GM20431 (cell line): ENCODE measurements around the gene SENP6.

Source experiments
- in situ Hi-C: fragments of 300-500 bp; cut with MseI, MboI; formaldehyde crosslinking; loops from one replicate; pipeline ENCODE4 v1.15.0; 2020; ENCODE audit warnings: low sequenced_read_pairs; ENCODE audit not compliant: unreplicated experiment

The SENP6 gene

DNA sequence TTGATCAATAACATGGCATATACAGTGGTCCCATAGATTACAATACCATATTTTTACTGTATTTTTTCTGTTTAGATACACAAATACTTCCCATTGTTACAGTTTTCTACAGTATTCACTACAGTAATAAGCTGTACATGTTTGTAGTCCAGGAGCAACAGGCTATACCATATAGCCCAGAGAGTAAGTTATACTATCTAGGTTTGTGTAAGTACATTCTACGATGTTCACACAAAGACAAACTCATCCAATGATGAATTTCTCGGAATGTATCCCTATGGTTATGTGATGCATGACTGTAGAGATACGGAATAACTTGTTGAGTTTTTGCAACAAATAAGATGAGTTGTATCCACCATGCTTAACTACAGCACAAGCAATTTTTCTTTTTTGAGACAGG lies 143.7 kb downstream of the SENP6 start:
- in situ Hi-C loops = no loop called here

DNA sequence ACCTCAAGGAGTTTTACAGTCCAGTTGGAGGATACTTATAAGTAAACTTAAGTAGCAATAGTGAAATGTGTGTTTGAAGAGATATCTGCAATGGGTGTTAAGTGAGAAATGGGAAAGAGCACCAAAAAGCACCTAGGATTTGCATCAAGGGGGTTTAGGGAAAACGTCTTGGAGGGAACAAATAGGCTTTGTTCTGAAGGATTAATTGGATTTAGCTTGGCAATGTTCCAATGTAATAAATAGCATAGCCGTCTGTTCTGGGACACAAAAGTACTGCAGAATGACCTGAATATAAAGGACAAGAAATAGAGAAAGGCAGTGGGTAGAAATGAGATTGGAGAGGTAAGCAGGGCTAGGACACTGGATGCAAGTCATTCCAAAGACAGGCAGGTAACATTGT lies 144.5 kb downstream of the SENP6 start:
- in situ Hi-C loops = no loop called here

DNA sequence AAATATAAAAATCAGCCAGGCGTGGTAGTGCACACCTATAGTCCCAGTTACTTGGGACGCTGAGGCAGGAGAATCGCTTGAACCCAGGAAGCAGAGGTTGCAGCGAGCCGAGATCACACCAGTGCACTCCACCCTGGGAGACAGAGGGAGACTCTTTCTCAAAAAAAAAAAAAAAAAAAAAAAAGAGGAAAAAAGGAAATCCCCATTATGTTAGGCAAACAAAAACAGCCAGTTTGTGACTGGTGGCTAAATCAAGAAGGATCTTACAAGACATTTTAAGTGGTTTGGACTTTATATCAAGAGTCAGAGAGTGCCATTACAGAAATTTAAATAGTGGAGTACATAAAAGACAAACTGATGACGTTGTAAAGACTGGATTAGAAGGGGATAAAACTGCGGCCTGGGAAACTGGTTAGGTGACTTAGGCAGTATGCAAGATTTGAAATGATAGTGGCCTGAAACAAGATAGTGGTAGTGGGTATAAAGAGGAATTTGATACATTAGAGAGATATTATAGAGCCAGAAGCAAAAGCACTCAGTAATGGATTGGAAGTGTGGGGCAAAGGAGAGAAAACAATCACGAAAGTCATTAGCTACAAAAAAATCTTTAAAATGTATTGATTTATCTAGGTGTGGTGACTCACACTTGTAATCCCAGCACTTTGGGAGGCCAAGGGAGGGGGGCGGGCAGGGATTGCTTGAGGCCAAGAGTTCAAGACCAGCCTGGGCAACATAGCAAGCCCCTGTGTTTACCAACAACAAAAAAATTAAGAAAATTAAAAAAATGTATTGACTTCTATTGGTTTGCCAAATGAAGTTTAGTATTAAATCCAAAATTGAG lies 145.7 kb downstream of the SENP6 start:
- in situ Hi-C loops = no loop called here

DNA sequence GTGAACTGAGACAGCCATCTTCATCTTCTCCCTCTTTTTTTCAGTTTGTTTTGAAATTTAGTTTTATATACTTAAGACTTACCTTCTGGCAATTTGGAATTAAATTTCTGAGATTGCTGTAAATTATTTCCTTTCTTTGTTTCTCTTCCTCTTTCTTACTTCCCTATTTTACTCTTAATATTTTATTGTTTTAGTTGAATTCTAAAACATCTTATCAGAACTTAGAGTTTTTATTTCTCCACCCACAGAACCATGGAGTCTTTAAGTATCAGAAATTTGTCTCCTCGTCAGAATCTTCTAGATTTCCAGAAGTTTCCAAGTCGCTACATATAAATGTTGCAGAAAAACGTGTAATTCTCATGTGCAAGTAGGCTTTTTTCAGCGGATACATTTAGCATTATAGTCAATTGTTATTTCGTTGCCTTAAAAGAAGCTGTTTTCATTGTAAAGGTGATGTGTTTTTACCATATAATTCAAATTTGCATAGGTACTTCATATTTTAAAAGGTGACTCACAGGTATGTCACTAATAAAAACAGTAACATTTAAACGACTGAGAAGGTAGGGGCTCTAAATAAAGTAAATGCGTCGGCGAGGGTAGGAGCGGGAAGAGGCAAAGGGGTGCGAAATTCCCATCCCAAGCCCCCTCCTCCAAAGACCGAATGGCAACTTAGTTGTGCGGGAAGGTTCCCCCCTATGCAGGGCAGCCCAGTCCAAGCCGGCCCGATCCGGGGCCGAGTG lies 146.5 kb downstream of the SENP6 start:
- in situ Hi-C loops = no loop called here

DNA sequence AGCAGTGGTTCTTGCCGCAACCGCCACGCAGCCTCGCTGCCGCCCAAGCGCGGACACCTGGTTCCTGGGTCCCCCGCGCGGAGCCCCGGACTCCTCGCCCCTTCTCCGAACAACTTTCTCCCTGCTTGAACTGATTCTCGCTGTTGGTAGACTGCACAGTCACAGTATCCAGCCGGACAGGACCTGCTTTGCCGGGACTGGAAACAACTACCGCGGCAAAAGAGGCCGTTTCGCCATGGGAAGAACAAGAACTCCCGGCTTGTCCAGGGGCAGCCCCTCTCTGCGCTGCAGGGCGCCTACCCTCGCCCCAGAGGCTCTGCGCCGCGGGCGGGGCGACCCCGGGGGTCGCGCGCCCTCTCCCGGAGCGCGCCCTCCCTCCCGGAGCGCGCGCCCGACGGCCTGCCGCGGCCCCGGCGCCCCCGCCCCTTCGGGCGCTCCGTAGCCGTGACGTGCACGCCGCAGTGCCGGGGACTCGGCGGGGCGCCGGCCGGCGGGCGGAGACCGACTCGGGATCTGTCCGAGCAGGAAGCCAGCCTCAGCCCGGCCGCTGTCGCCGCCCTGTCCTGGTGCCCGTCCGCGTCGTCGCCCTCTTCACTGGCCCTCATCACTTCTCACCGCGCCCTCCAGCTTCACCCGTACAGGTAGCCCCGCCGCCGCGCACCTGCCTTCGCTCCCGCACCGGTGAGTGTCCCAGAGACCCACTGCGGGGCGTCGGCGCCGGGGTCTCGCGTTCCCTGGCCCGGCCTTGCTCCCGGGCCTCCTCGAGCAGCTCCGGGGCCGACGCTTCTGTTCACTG lies 147.3 kb downstream of the SENP6 start, which contains the start of gene MYO6:
TSS of gene MYO6 (plus strand) at position 497 of the 796 bp plus-strand sequence. CDS start 68,309 bp downstream, outside the sequence.
- in situ Hi-C loops = no loop called here

DNA sequence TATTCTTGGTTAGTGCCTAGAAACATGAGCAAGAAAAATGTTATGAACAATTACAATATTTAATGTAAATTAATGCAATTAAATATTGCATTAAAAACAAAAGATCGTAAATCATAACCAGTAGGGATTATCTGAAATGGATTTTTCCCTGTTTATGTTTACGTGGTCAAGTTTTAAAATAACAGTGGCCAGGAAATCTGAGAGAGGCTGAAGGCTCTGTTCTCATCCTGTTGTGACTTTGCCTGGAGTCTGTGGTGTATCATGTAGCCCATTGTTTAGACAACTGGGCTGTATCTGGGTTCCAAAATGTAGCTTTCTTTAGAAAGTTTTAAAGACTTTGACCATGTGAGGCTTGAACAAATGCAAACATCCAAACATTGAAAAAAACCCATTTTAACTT lies 149.8 kb downstream of the SENP6 start:
- in situ Hi-C loops = no loop called here

DNA sequence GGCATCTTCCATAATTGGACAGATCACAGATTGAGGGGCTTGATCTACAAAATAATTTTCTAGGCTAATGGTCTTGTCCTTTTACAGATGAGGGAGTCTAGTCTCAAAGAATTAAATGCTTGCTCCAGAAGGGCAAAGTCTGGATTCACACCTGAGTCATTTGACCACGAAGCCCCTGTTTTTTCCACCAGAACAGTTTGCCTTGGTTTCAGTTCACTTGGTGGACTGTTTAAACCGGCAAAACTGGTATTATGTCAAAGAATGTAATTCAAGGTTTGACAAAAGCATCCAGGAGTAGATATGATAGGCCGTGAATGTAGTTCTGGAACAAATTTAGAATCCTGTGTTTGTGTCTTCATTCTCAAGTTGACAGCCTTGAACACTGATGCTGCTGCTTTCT lies 150.7 kb downstream of the SENP6 start:
- in situ Hi-C loops = no loop called here

DNA sequence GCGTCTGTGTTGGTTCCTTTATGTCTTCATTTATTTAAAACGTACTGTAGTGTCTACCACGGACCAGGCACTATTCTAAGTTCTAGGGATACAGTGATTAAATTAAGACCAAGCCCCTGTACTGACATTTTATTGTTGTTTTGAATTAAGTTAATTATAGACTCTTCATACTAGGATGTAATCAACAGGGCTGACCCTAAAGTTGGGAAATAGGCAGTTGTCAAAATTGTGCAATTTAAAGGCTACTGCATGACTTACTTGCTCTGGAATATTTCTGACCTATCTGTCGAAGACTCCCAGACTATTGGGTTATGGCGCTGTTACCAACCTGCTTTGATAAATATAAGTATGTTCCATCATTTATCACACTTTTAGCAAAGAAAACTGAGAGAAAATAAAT lies 154.0 kb downstream of the SENP6 start:
- in situ Hi-C loops = no loop called here

DNA sequence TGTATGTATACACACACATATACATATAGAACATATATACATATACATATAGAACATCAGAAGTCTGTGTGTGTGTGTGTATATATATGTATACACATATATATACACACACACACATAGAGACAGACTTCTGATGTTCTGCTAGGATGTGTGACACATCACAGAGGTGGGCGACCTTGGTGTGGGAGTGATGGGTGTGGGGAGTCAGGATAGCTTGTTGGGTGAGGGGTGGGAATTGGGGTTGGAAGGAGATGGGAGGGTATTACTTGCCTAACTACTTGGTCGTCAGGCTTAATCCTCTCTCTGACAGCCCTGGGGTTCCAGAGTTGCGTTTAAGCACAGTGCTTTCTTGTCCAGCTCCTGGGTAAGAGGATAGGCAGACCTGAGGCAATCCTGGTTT lies 155.6 kb downstream of the SENP6 start:
- in situ Hi-C loops = no loop called here

DNA sequence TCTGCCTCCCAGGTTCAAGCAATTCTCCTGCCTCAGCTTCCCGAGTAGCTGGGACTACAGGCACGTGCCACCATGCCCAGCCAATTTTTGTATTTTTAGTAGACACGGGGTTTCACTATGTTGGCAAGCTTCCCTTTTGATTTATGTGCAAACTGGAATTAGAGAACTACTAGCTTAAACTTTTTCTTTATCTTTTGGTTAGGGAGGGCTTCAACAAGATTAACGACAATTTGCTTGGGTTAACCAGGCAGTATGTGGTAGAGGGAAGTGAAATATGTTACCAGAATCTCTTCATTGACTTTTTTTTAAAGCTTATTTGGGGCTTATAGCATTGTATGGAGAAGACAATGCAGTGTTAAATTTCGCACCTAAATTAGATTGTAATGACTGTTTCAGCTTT lies 156.4 kb downstream of the SENP6 start:
- in situ Hi-C loops = no loop called here

DNA sequence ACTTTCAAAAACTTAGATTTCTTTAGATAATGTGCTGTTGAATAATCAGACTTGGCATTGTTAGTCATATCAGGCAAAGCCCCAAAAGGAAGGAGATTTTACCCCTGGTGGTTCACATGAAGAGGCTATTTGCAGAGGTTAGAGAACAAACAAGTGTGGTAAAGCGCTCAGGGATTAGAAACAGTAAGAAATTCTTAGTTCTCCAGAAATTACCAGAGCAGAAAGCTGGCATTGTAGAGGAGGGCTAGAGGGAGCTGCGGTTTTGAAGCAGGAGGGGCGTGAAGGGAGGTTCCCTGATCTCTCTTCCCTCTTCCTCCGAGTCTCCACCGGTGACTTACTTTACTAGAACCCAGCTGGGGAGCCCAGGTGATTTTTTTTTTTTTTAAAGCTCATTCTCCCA lies 157.5 kb downstream of the SENP6 start:
- in situ Hi-C loops = no loop called here

DNA sequence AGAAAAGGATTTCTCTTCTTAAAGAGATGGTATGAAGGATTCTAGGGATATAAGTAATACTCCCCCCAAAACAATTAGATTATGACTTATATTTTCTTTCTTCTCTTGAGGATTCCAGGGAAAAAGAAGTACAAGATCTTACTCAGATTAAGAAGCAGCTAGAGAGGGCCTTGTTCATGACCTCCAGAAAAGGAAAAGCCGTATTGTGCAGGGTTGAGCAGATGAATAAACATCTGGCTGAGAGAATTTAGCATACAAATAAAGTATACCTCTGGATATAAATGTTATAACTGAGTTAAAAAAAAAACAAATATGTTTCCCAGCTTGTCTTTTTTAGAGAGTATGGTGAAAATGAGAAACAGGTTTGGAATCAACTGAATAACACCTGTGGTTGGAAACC lies 158.6 kb downstream of the SENP6 start:
- in situ Hi-C loops = no loop called here

DNA sequence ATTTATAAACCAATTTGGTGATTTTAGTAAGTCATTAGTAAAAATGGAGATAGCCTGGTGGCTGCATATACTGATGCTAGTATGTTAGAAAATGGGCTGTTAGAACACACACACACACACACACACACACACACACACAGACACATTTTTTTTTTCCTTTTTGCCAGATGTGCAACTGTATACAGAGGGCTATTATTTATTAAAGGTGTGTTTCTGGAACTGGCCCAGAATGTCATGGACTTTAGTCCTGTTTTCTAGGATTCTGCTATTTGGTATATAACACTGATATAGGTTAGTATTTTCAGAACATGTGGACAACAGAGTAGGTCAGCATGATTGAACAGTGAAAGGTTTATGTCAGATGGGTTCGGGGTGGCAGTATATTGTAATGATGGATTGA lies 159.8 kb downstream of the SENP6 start:
- in situ Hi-C loops = no loop called here

DNA sequence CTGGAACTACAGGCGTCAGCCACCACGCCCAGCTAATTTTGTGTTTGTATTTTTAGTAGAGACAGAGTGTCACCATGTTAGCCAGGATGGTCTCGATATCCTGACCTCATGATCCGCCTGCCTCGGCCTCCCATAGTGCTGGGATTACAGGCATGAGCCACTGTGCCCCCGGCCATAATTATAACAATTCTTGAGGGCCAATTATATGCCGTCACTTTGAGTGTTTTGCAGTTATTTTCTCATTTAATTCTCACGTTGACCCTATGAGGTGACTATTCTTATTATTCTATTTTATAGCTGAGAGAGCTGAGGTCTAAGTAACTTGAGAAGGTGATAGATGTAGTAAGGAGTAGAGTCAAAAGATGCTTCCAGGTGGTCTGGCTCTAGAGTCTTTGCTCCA lies 160.4 kb downstream of the SENP6 start:
- in situ Hi-C loops = no loop called here

DNA sequence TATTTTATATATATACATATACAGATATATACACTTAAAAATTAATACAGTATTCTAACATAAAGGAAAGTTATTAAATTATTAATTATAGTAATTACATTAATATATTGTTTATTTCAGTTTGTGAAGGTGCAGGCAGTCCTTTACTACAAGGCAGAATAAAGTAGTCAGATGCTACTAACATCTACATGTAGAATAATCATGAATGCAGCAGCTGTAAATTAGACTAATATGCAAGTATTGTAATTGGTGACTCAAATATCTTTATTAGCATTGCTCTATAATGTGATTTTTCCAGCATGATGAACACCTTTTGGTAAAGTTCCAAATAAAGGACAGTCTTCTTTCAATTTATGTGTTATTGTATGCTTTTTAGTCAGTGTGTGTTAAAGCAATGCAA lies 164.7 kb downstream of the SENP6 start:
- in situ Hi-C loops = no loop called here
